A549 (cell line): ENCODE data around the gene ATP11A. TPM values are rescaled to one million over a fixed set of nuclear protein-coding genes. Genes with fewer than 3 reads are reported as not detected.

Source experiments
- ATAC-seq, 2 experiments: fragments of 200-7000 bp in 1 of 2; fragments of >200 bp in 1 of 2; cut with Nextera tagmentation in 1 of 2; cut with Tn5 transposase in 1 of 2; 3 replicates each; pipeline versions ENCODE4 v1.8.0 to v1.9.1; 2018 to 2020; ENCODE audit warnings: mild to moderate bottlenecking in 1 of 2, moderate library complexity in 1 of 2
- CTCF ChIA-PET: fragments of 300-600 bp; sonication (Branson Sonifier 250); formaldehyde crosslinking; extraction: SDS; loops from one replicate; lab custom pipeline; 2021; ENCODE audit warnings: antibody characterized with exemption, inconsistent platforms; lab: Yijun Ruan, JAX
- POLR2A ChIA-PET: fragments of 350-600 bp; formaldehyde crosslinking; extraction: SDS; loops from one replicate; lab custom pipeline; 2021; ENCODE audit warnings: antibody characterized with exemption, inconsistent platforms; lab: Yijun Ruan, JAX
- DNase-seq, 2 experiments: peaks; one replicate each; pipeline versions ENCODE4 v3.0.0 to v3.0.0-alpha.2; 2011 to 2016; ENCODE audit warnings: low read depth in 1 of 2, low spot score in 1 of 2
- FAIRE-seq: peaks from 2 replicates; lab custom pipeline; 2011; peaks lifted over from hg19 to GRCh38; lab: Jason Lieb, UNC
- H3K27ac ChIP-seq, 2 experiments: fragments of >200 bp; sonication (Bioruptor Twin); formaldehyde crosslinking; 3 replicates each; pipeline ENCODE4 v1.5.1; 2016 to 2017
- H3K4me1 ChIP-seq: fragments of >200 bp; sonication (Bioruptor Twin); formaldehyde crosslinking; 3 replicates; pipeline ENCODE4 v1.6.1; 2016
- H3K4me2 ChIP-seq: fragments of >200 bp; sonication (Bioruptor Twin); formaldehyde crosslinking; 3 replicates; pipeline ENCODE4 v1.6.1; 2016
- H3K4me3 ChIP-seq: fragments of >200 bp; sonication (Bioruptor Twin); formaldehyde crosslinking; 3 replicates; pipeline ENCODE4 v1.5.1; 2016
- H3K9me3 ChIP-seq: fragments of >200 bp; sonication (Bioruptor Twin); formaldehyde crosslinking; 3 replicates; pipeline ENCODE4 v1.6.1; 2016
- CBX2 ChIP-seq: fragments of 200-600 bp; sonication (generic); IDR thresholded peaks from 2 replicates; pipeline ENCODE4 v1.6.1; 2016; ENCODE audit warnings: low read depth, mild to moderate bottlenecking, borderline replicate concordance
- CBX8 ChIP-seq: fragments of 200-600 bp; sonication (generic); IDR thresholded peaks from 2 replicates; pipeline ENCODE4 v1.6.1; 2016
- CHD2 ChIP-seq: fragments of 150-350 bp; IDR thresholded peaks from 2 replicates; pipeline ENCODE4 v1.6.1; 2014; ENCODE audit warnings: low read length; ENCODE audit not compliant: partially characterized antibody
- CHD4 ChIP-seq: fragments of 200-600 bp; sonication (generic); IDR thresholded peaks from 2 replicates; pipeline ENCODE4 v1.6.1; 2016; ENCODE audit warnings: antibody characterized with exemption, mild to moderate bottlenecking, borderline replicate concordance
- EHF ChIP-seq: fragments of 250-450 bp; sonication (Bioruptor Pico); IDR thresholded peaks from 2 replicates; pipeline ENCODE4 v1.5.0; 2020; ENCODE audit warnings: mild to moderate bottlenecking
- EHMT2 ChIP-seq: fragments of 200-600 bp; sonication (generic); IDR thresholded peaks from 2 replicates; pipeline ENCODE4 v1.6.1; 2016; ENCODE audit warnings: antibody characterized with exemption, low read depth, mild to moderate bottlenecking, moderate library complexity
- ESRRA ChIP-seq: fragments of 150-350 bp; IDR thresholded peaks from 2 replicates; pipeline ENCODE4 v1.6.1; 2014; ENCODE audit warnings: mild to moderate bottlenecking, low read length, borderline replicate concordance
- FOSL2 ChIP-seq, 2 experiments: fragments of 450-650 bp in 1 of 2; fragments of >200 bp in 1 of 2; sonication (Bioruptor Twin) in 1 of 2; formaldehyde crosslinking; IDR thresholded peaks; 2 replicates each; pipeline versions ENCODE4 v1.5.0 to v1.6.1; 2016 to 2020; ENCODE audit warnings: mild to moderate bottlenecking in 1 of 2, moderate library complexity in 1 of 2
- FOXS1 ChIP-seq: fragments of 250-450 bp; sonication (Bioruptor Pico); IDR thresholded peaks from 2 replicates; pipeline ENCODE4 v1.5.0; 2020; ENCODE audit warnings: mild to moderate bottlenecking, moderate library complexity
- HDAC2 ChIP-seq: fragments of 200-600 bp; sonication (generic); IDR thresholded peaks from 2 replicates; pipeline ENCODE4 v1.6.1; 2016
- HOXB13 ChIP-seq: fragments of 250-450 bp; sonication (Bioruptor Pico); IDR thresholded peaks from 2 replicates; pipeline ENCODE4 v1.5.0; 2020; ENCODE audit warnings: low read depth, mild to moderate bottlenecking, moderate library complexity
- HOXB5 ChIP-seq: fragments of 250-450 bp; sonication (Bioruptor Pico); IDR thresholded peaks from 2 replicates; pipeline ENCODE4 v1.5.0; 2020; ENCODE audit warnings: mild to moderate bottlenecking, moderate library complexity
- JUN ChIP-seq, 2 experiments: fragments of >200 bp; sonication (Bioruptor Twin); formaldehyde crosslinking; IDR thresholded peaks; 2 replicates in 1 of 2; 3 replicates in 1 of 2; pipeline ENCODE4 v1.6.1; 2016 to 2017
- MAFK ChIP-seq: fragments of 450-650 bp; IDR thresholded peaks from 2 replicates; pipeline ENCODE4 v1.6.1; 2014; ENCODE audit not compliant: partially characterized antibody
- MAX ChIP-seq: IDR thresholded peaks from 2 replicates; pipeline ENCODE4 v1.6.1; 2012
- NPAS2 ChIP-seq: fragments of 250-450 bp; sonication (Bioruptor Pico); IDR thresholded peaks from 2 replicates; pipeline ENCODE4 v1.8.0; 2022; ENCODE audit warnings: mild to moderate bottlenecking, moderate library complexity, borderline replicate concordance
- RCOR1 ChIP-seq: fragments of 150-350 bp; IDR thresholded peaks from 2 replicates; pipeline ENCODE4 v1.6.1; 2014; ENCODE audit warnings: antibody characterized with exemption, low read length, low read depth
- RFX5 ChIP-seq: fragments of 450-650 bp; IDR thresholded peaks from 2 replicates; pipeline ENCODE4 v1.7.1; 2014; ENCODE audit warnings: antibody characterized with exemption, mild to moderate bottlenecking, moderate library complexity
- SMC3 ChIP-seq: fragments of >200 bp; sonication (Bioruptor Twin); formaldehyde crosslinking; IDR thresholded peaks from 3 replicates; pipeline ENCODE4 v1.6.1; 2018; ENCODE audit warnings: inconsistent platforms
- SREBF2 ChIP-seq: fragments of 450-650 bp; IDR thresholded peaks from 2 replicates; pipeline ENCODE4 v1.6.1; 2014; ENCODE audit warnings: mild to moderate bottlenecking, moderate library complexity
- TFCP2L1 ChIP-seq: fragments of 250-450 bp; sonication (Bioruptor Pico); IDR thresholded peaks from 2 replicates; pipeline ENCODE4 v1.5.0; 2021; ENCODE audit warnings: mild to moderate bottlenecking
- ZC3H11A ChIP-seq: fragments of 450-650 bp; IDR thresholded peaks from 2 replicates; pipeline ENCODE4 v1.6.1; 2014; ENCODE audit warnings: antibody characterized with exemption, mild to moderate bottlenecking
- ZFP36 ChIP-seq: fragments of 450-650 bp; IDR thresholded peaks from 2 replicates; pipeline ENCODE4 v1.6.1; 2014; ENCODE audit warnings: borderline replicate concordance; ENCODE audit not compliant: partially characterized antibody
- WGBS: methylation state at CpG from one replicate; pipeline ENCODE4 v1.1.6; 2017; ENCODE audit errors: missing lambda C conversion rate; 5-methylcytosine and 5-hydroxymethylcytosine counted together
- polyA plus RNA-seq, 4 experiments: library from polyadenylated mRNA; depleted of rRNA in 3 of 4; stranded (reverse); fragments of >200 nt; fragmentation: RNase III in 1 of 4; extraction: RNeasy Plus Mini Kit Qiagen cat#74134 plus additional on column Dnase treatment in 1 of 4; gene quantifications; 2 replicates in 3 of 4; 3 replicates in 1 of 4; pipeline ENCODE4 v1.2.3, GENCODE V29; 2011 to 2017
- TF ChIP-seq, protein P1 (sequence below): IDR thresholded peaks from 2 replicates; pipeline ENCODE4 v1.6.1; 2012; ENCODE audit warnings: low read depth, borderline replicate concordance
- TF ChIP-seq, protein P2 (sequence below): fragments of 450-650 bp; IDR thresholded peaks from 2 replicates; pipeline ENCODE4 v1.6.1; 2014; ENCODE audit warnings: antibody characterized with exemption

ATP11A gene
- polyA plus RNA-seq, 2 of the 4 experiments (the other 2 are of a cell fraction): 4.1 to 8.0 TPM

GRCh38 chr13:112918746-112919145, 228.9 kb downstream of the ATP11A start:
- no peak overlapping the region for H3K27ac ChIP-seq
- 78% methylated on average over 13 of the region's 13 CpGs for WGBS
- ATAC-seq: no peak
- no peak for FAIRE-seq
- ChIA-PET POLR2A (no interaction called here), CTCF (interaction anchor here (0.7 to 1.3 kb wide), 2 partner anchors 9 to 15 kb away, joined by 3 read pairs; no protein-coding TSS in a partner anchor)
- H3K4me2 ChIP-seq: no peak overlapping the region
- H3K4me1 ChIP-seq: no peaks in the 10 kb centered on the region
- H3K9me3 ChIP-seq: no peaks in the 10 kb centered on the region
- DNase-seq: no peak
- TF ChIP-seq SMC3 (no peak), HDAC2 (no peak)
- H3K4me3 ChIP-seq: no peak overlapping the region

GRCh38 chr13:112923962-112924361, 234.1 kb downstream of the ATP11A start:
- ChIA-PET POLR2A (no interaction called here), CTCF (interaction anchor here (1.6 to 1.8 kb wide), 2 partner anchors 20 to 49 kb away, joined by 4 read pairs; no protein-coding TSS in a partner anchor)
- no peak overlapping the region for H3K4me2 ChIP-seq
- H3K9me3 ChIP-seq: no peaks in the 10 kb centered on the region
- WGBS: 79% methylated on average over 12 of the region's 12 CpGs
- H3K4me3 ChIP-seq: no peak overlapping the region
- no peaks in the 10 kb centered on the region for H3K4me1 ChIP-seq
- TF ChIP-seq, protein P1, sequence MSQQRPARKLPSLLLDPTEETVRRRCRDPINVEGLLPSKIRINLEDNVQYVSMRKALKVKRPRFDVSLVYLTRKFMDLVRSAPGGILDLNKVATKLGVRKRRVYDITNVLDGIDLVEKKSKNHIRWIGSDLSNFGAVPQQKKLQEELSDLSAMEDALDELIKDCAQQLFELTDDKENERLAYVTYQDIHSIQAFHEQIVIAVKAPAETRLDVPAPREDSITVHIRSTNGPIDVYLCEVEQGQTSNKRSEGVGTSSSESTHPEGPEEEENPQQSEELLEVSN: no peak
- TF ChIP-seq RCOR1 (no peak), FOSL2 (IDR thresholded peaks at IDR 0.05) (no peak), FOSL2 (CRISPR knock-in tag; IDR thresholded peaks at IDR 0.05) (no peak), RFX5 (no peak)
- FAIRE-seq (no peak), DNase-seq (no peak), ATAC-seq (no peak)
- H3K27ac ChIP-seq: no peak overlapping the region

- H3K4me2 ChIP-seq: no peak overlapping the region
- H3K9me3 ChIP-seq: no peaks in the 10 kb centered on the region
- no peak for TF ChIP-seq EHMT2
- TF ChIP-seq MAFK: peak; percentile 25
- TF ChIP-seq, all 56 proteins: peak for 1
- ATAC-seq (no peak), FAIRE-seq (no peak), DNase-seq (no peak)
- POLR2A ChIA-PET: no interaction called here
- CTCF ChIA-PET: interaction anchor here (1.6 to 1.8 kb wide), 2 partner anchors 20 to 49 kb away, joined by 4 read pairs; no protein-coding TSS in a partner anchor
- 78% methylated on average over 2 of the region's 2 CpGs for WGBS
- Histone ChIP-seq H3K4me1 (no peaks in the 10 kb centered on the region), H3K4me3 (no peak overlapping the region), H3K27ac (no peak overlapping the region)
Measured at GRCh38 chr13:112924365-112924764, 234.5 kb downstream of the ATP11A start.

GRCh38 chr13:112926003-112926402, 236.2 kb downstream of the ATP11A start:
- H3K4me1 ChIP-seq: no peaks in the 10 kb centered on the region
- no peak overlapping the region for H3K27ac ChIP-seq
- 91% methylated on average over 9 of the region's 15 CpGs for WGBS
- no peaks in the 10 kb centered on the region for H3K9me3 ChIP-seq
- TF ChIP-seq RCOR1 (no peak), RFX5 (no peak), CHD4 (no peak), MAX (no peak), CBX8 (no peak), TFCP2L1 (CRISPR knock-in tag) (no peak), HOXB13 (CRISPR knock-in tag) (no peak), CBX2 (no peak), CHD2 (no peak), FOXS1 (CRISPR knock-in tag) (no peak), NPAS2 (CRISPR knock-in tag) (no peak), JUN (IDR thresholded peaks at IDR 0.05) (no peak), HOXB5 (CRISPR knock-in tag) (no peak), ZFP36 (no peak), EHF (CRISPR knock-in tag) (no peak), SREBF2 (no peak), ZC3H11A (no peak), ESRRA (no peak)
- TF ChIP-seq, protein P2, sequence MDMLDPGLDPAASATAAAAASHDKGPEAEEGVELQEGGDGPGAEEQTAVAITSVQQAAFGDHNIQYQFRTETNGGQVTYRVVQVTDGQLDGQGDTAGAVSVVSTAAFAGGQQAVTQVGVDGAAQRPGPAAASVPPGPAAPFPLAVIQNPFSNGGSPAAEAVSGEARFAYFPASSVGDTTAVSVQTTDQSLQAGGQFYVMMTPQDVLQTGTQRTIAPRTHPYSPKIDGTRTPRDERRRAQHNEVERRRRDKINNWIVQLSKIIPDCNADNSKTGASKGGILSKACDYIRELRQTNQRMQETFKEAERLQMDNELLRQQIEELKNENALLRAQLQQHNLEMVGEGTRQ: no peak
- ChIA-PET CTCF (no interaction called here), POLR2A (no interaction called here)
- no peak overlapping the region for H3K4me2 ChIP-seq
- no peak for ATAC-seq
- no peak for DNase-seq
- FAIRE-seq: no peak
- no peak overlapping the region for H3K4me3 ChIP-seq
